GM21390 (cell line): ENCODE data around the gene ADGB.

Source experiments
- ATAC-seq: cut with Tn5 transposase; IDR thresholded peaks from one replicate; pipeline ENCODE4 v1.9.1; 2021; ENCODE audit not compliant: unreplicated experiment

Gene ADGB

GRCh38 chr6:146628350-146628749, 29.6 kb downstream of the ADGB start:
- no peak for ATAC-seq

- ATAC-seq: no peak
Measured at GRCh38 chr6:146634022-146634421, 35.2 kb downstream of the ADGB start.

GRCh38 chr6:146635165-146635564, 36.4 kb downstream of the ADGB start:
- ATAC-seq: no peak

GRCh38 chr6:146636481-146636880, 37.7 kb downstream of the ADGB start:
- no peak for ATAC-seq

- no peak for ATAC-seq
Measured at GRCh38 chr6:146642921-146643320, 44.1 kb downstream of the ADGB start.

GRCh38 chr6:146650799-146651481, 52.2 kb downstream of the ADGB start:
- no peak for ATAC-seq

GRCh38 chr6:146651482-146651863, 52.7 kb downstream of the ADGB start:
- no peak for ATAC-seq

- ATAC-seq: no peak
Measured at GRCh38 chr6:146657432-146657831, 58.7 kb downstream of the ADGB start.

GRCh38 chr6:146664871-146665360, 66.1 kb downstream of the ADGB start:
- no peak for ATAC-seq

GRCh38 chr6:146666909-146667308, 68.1 kb downstream of the ADGB start:
- no peak for ATAC-seq

GRCh38 chr6:146670161-146670560, 71.4 kb downstream of the ADGB start:
- no peak for ATAC-seq

- no peak for ATAC-seq
Measured at GRCh38 chr6:146673069-146673468, 74.3 kb downstream of the ADGB start.

GRCh38 chr6:146679386-146679785, 80.6 kb downstream of the ADGB start:
- ATAC-seq: no peak

GRCh38 chr6:146682919-146683318, 84.1 kb downstream of the ADGB start:
- no peak for ATAC-seq

GRCh38 chr6:146689806-146690205, 91.0 kb downstream of the ADGB start:
- no peak for ATAC-seq

- ATAC-seq: no peak
Measured at GRCh38 chr6:146693342-146693741, 94.6 kb downstream of the ADGB start.

GRCh38 chr6:146697921-146698320, 99.1 kb downstream of the ADGB start:
- ATAC-seq: no peak

GRCh38 chr6:146700078-146700686, 101.4 kb downstream of the ADGB start:
- peak; percentile 85 for ATAC-seq

- no peak for ATAC-seq
Measured at GRCh38 chr6:146701632-146702031, 102.9 kb downstream of the ADGB start.

- ATAC-seq: no peak
Measured at GRCh38 chr6:146709036-146709622, 110.4 kb downstream of the ADGB start.

- no peak for ATAC-seq
Measured at GRCh38 chr6:146719387-146719786, 120.6 kb downstream of the ADGB start.

- ATAC-seq: no peak
Measured at GRCh38 chr6:146739696-146740095, 140.9 kb downstream of the ADGB start.
